HEK293 (cell line): ENCODE data around the gene ADCK2.

Experiments used
- CTCF ChIA-PET: fragments of 350-600 bp; formaldehyde crosslinking; extraction: SDS; loops from one replicate; lab custom pipeline; 2021; ENCODE audit warnings: antibody characterized with exemption; lab: Yijun Ruan, JAX
- POLR2A ChIA-PET: fragments of 300-600 bp; formaldehyde crosslinking; extraction: SDS; loops from one replicate; lab custom pipeline; 2020; ENCODE audit warnings: antibody characterized with exemption, inconsistent platforms; lab: Yijun Ruan, JAX
- H3K27ac ChIP-seq: fragments of 200-500 bp; sonication (Bioruptor generic); 2 replicates; pipeline ENCODE4 v1.5.1; 2014; ENCODE audit warnings: low read depth, low read length, control low read depth, inconsistent platforms; ENCODE audit errors: extremely low read depth
- H3K36me3 ChIP-seq, 2 experiments: fragments of 200-500 bp in 1 of 2; sonication (Bioruptor generic) in 1 of 2; 1 replicate in 1 of 2; 2 replicates in 1 of 2; pipeline ENCODE4 v1.5.1; 2014 to 2017; ENCODE audit warnings: inconsistent platforms in 2 of 2, low read length in 2 of 2; ENCODE audit not compliant: control insufficient read depth in 2 of 2, insufficient read depth in 1 of 2
- H3K4me1 ChIP-seq: fragments of 200-500 bp; sonication (Bioruptor generic); 2 replicates; pipeline ENCODE4 v1.5.1; 2014; ENCODE audit warnings: mild to moderate bottlenecking, low read length, inconsistent platforms; ENCODE audit not compliant: control insufficient read depth, insufficient read depth
- H3K4me3 ChIP-seq: 2 replicates; pipeline ENCODE4 v1.5.1; 2011; ENCODE audit warnings: low read depth, mild to moderate bottlenecking, control low read depth, low read length, moderate library complexity
- H3K9me3 ChIP-seq: fragments of 200-500 bp; sonication (Bioruptor generic); 2 replicates; pipeline ENCODE4 v1.5.1; 2014; ENCODE audit warnings: low read depth, low read length, inconsistent platforms; ENCODE audit not compliant: control insufficient read depth, insufficient read depth
- KLF7 ChIP-seq: fragments of 450-650 bp; formaldehyde crosslinking; IDR thresholded peaks from 2 replicates; pipeline ENCODE4 v1.5.1; 2016; ENCODE audit warnings: missing biosample characterization, missing genetic modification characterization, borderline replicate concordance
- KLF9 ChIP-seq: fragments of 450-650 bp; formaldehyde crosslinking; IDR thresholded peaks from 2 replicates; pipeline ENCODE4 v1.5.1; 2016; ENCODE audit warnings: missing biosample characterization, missing genetic modification characterization, low read depth
- PBX3 ChIP-seq: sonication (generic); formaldehyde crosslinking; IDR thresholded peaks from 2 replicates; pipeline ENCODE4 v1.8.1; 2022; ENCODE audit warnings: mild to moderate bottlenecking, moderate library complexity, missing genetic modification reagents
- PRDM10 ChIP-seq: fragments of 450-650 bp; formaldehyde crosslinking; IDR thresholded peaks from 2 replicates; pipeline ENCODE4 v1.5.1; 2016; ENCODE audit warnings: missing biosample characterization, missing genetic modification characterization
- SP2 ChIP-seq: fragments of 450-650 bp; formaldehyde crosslinking; IDR thresholded peaks from 2 replicates; pipeline ENCODE4 v1.5.1; 2016; ENCODE audit warnings: missing biosample characterization, missing genetic modification characterization
- SP3 ChIP-seq: fragments of 450-650 bp; formaldehyde crosslinking; IDR thresholded peaks from 2 replicates; pipeline ENCODE4 v1.5.1; 2016; ENCODE audit warnings: missing biosample characterization, missing genetic modification characterization
- SP7 ChIP-seq: fragments of 450-650 bp; formaldehyde crosslinking; IDR thresholded peaks from 2 replicates; pipeline ENCODE4 v1.5.1; 2016; ENCODE audit warnings: missing biosample characterization, missing genetic modification characterization
- YY2 ChIP-seq: fragments of 450-650 bp; formaldehyde crosslinking; IDR thresholded peaks from 2 replicates; pipeline ENCODE4 v1.5.1; 2016; ENCODE audit warnings: missing biosample characterization, missing genetic modification characterization
- ZNF10 ChIP-seq: fragments of 450-650 bp; formaldehyde crosslinking; IDR thresholded peaks from 2 replicates; pipeline ENCODE4 v1.5.1; 2017; ENCODE audit warnings: missing biosample characterization, missing genetic modification characterization
- ZNF114 ChIP-seq: fragments of 450-650 bp; formaldehyde crosslinking; IDR thresholded peaks from 2 replicates; pipeline ENCODE4 v1.5.0; 2017; ENCODE audit warnings: missing biosample characterization, missing genetic modification characterization
- ZNF132 ChIP-seq: fragments of 450-650 bp; formaldehyde crosslinking; IDR thresholded peaks from 2 replicates; pipeline ENCODE4 v1.5.1; 2017; ENCODE audit warnings: missing biosample characterization, missing genetic modification characterization, borderline replicate concordance
- ZNF266 ChIP-seq: fragments of 450-650 bp; formaldehyde crosslinking; IDR thresholded peaks from 2 replicates; pipeline ENCODE4 v1.5.1; 2016; ENCODE audit warnings: missing biosample characterization, missing genetic modification characterization, low read depth
- ZNF341 ChIP-seq: fragments of 450-650 bp; formaldehyde crosslinking; IDR thresholded peaks from 2 replicates; pipeline ENCODE4; 2016; ENCODE audit warnings: low read depth, missing biosample characterization, missing genetic modification characterization
- ZNF366 ChIP-seq: fragments of 450-650 bp; formaldehyde crosslinking; conservative IDR thresholded peaks from 2 replicates; pipeline ENCODE4 v1.5.1; 2016; ENCODE audit warnings: missing biosample characterization, missing genetic modification characterization
- ZNF560 ChIP-seq: fragments of 450-650 bp; formaldehyde crosslinking; IDR thresholded peaks from 2 replicates; pipeline ENCODE4 v1.5.1; 2017; ENCODE audit warnings: missing biosample characterization, missing genetic modification characterization, borderline replicate concordance
- ZNF660 ChIP-seq: fragments of 450-650 bp; IDR thresholded peaks from 2 replicates; pipeline ENCODE4 v1.5.1; 2018; ENCODE audit warnings: missing biosample characterization, mild to moderate bottlenecking, missing genetic modification characterization
- ZNF76 ChIP-seq: fragments of 450-650 bp; formaldehyde crosslinking; IDR thresholded peaks from 2 replicates; pipeline ENCODE4; 2016; ENCODE audit warnings: low read depth, missing biosample characterization, missing genetic modification characterization, borderline replicate concordance
- ZNF830 ChIP-seq: fragments of 450-650 bp; IDR thresholded peaks from 2 replicates; pipeline ENCODE4 v1.5.0; 2018; ENCODE audit warnings: missing biosample characterization, missing genetic modification characterization, low read depth, mild to moderate bottlenecking, moderate library complexity
- ZSCAN16 ChIP-seq: fragments of 450-650 bp; formaldehyde crosslinking; IDR thresholded peaks from 2 replicates; pipeline ENCODE4 v1.5.1; 2016; ENCODE audit warnings: missing biosample characterization, missing genetic modification characterization
- ZSCAN30 ChIP-seq: fragments of 450-650 bp; IDR thresholded peaks from 2 replicates; pipeline ENCODE4 v1.5.1; 2018; ENCODE audit warnings: missing biosample characterization, mild to moderate bottlenecking, missing genetic modification characterization, moderate library complexity
- ZXDB ChIP-seq: fragments of 450-650 bp; formaldehyde crosslinking; IDR thresholded peaks from 2 replicates; pipeline ENCODE4 v1.5.1; 2016; ENCODE audit warnings: missing biosample characterization, missing genetic modification characterization

ADCK2 gene

GRCh38 chr7:140672382-140673062 lies at the start of gene ADCK2:
ADCK2 (plus strand) TSS chr7:140672945; CDS start chr7:140673331, 386 bp downstream.
- ChIA-PET POLR2A (no interaction called here), CTCF (interaction anchor here (1.0 kb wide), 1 partner anchor 309 kb away, joined by 3 read pairs; no protein-coding TSS in a partner anchor)
- Histone ChIP-seq H3K4me3 (peak within 1 kb of the TSS; percentile 61), H3K4me1 (no peaks in the 10 kb centered on the region), H3K36me3 (peaks cover 0 to 23% of the 10 kb centered on the region in 2 experiments; a peak in 2 of 3 replicates)
- TF ChIP-seq ZSCAN30 (no peak), ZNF76 (tag by site-specific recombination) (peak; percentile 26; the same call in 1 of the 2 replicates), YY2 (tag by site-specific recombination) (peak; percentile 42; the same call in 1 of the 2 replicates), ZNF560 (tag by site-specific recombination) (no peak), ZNF660 (tag by site-specific recombination) (0 out of 2 replicates have a peak, but pooled peaks have one; percentile 11), ZNF266 (tag by site-specific recombination) (no peak), SP3 (tag by site-specific recombination) (peak; percentile 12; the same call in 1 of the 2 replicates), PRDM10 (tag by site-specific recombination) (0 out of 2 replicates have a peak, but pooled peaks have one; percentile 12), ZNF341 (tag by site-specific recombination) (peak; percentile 66)
- TF ChIP-seq, all 188 proteins: peak for 6
- no peaks in the 10 kb centered on the region for H3K9me3 ChIP-seq
- peak within 1 kb of the TSS; percentile 87 for H3K27ac ChIP-seq

- Histone ChIP-seq H3K27ac (no peak overlapping the region), H3K4me3 (no peak overlapping the region), H3K9me3 (no peaks in the 10 kb centered on the region), H3K4me1 (no peaks in the 10 kb centered on the region), H3K36me3 (no peaks in the 10 kb centered on the region)
- POLR2A ChIA-PET: interaction anchor here (0.6 to 1.1 kb wide), 2 partner anchors 14 to 17 kb away, joined by 3 to 6 read pairs; partner anchors contain the start of gene DENND2A
- CTCF ChIA-PET: interaction anchor here (1.4 kb wide), 1 partner anchor 22 kb away, joined by 3 read pairs; no protein-coding TSS in a partner anchor
- TF ChIP-seq ZNF366 (tag by site-specific recombination) (no peak), SP2 (no peak), PBX3 (CRISPR knock-in tag) (no peak), ZXDB (tag by site-specific recombination) (no peak), ZNF114 (tag by site-specific recombination) (no peak), ZNF10 (no peak), ZNF560 (tag by site-specific recombination) (no peak), KLF7 (no peak), ZNF830 (tag by site-specific recombination) (no peak), KLF9 (tag by site-specific recombination) (no peak), SP7 (tag by site-specific recombination) (no peak), ZSCAN16 (tag by site-specific recombination) (no peak), ZNF132 (tag by site-specific recombination) (no peak)
These were observed 48.8 kb upstream of the ADCK2 start for GRCh38 chr7:140623980-140624379.
